ENCODE measurements around the gene ULK1. TPM values are rescaled to one million over a fixed set of nuclear protein-coding genes. Genes with fewer than 3 reads are reported as not detected.

Gene ULK1
- total and polyA plus RNA-seq, 2 of the 13 experiments (the other 11 are each of a cell fraction or from before 2014, with no cell fraction given) = 2.8 to 10.1 TPM

GRCh38 chr12:131894313-131894860 lies at the start of gene ULK1 (continued):
- TF ChIP-seq TBX3 (IDR thresholded peaks at IDR 0.05; ENCODE audit: borderline replicate concordance) = no peak
- TF ChIP-seq ZNF768 (CRISPR knock-in tag; IDR thresholded peaks at IDR 0.05) = peak; percentile 47; the same call in 1 of the 2 replicates
- TF ChIP-seq PHF5A (CRISPR knock-in tag; IDR thresholded peaks at IDR 0.05; ENCODE audit: low read depth, unreplicated experiment) = no peak
- TF ChIP-seq ZMYM2 (CRISPR knock-in tag; IDR thresholded peaks at IDR 0.05) = no peak
- peak; percentile 30 for TF ChIP-seq ZNF687 (CRISPR knock-in tag; IDR thresholded peaks at IDR 0.05)
- TF ChIP-seq RFX5 (IDR thresholded peaks at IDR 0.05; ENCODE audit: low read depth, low read length) = no peak
- TF ChIP-seq DRAP1 (CRISPR knock-in tag; IDR thresholded peaks at IDR 0.05) = no peak
- no peak for TF ChIP-seq RCOR2 (CRISPR knock-in tag; IDR thresholded peaks at IDR 0.05)
- TF ChIP-seq NR2F2 (IDR thresholded peaks at IDR 0.05; ENCODE audit: borderline replicate concordance, low read depth) = no peak
- no peak for TF ChIP-seq ZNF430 (CRISPR knock-in tag; IDR thresholded peaks at IDR 0.05)
- TF ChIP-seq RBFOX2 (IDR thresholded peaks at IDR 0.05; ENCODE audit: low read depth, low read length) = peak; percentile 86
- peak; percentile 41; the same call in 1 of the 2 replicates for TF ChIP-seq ARID4A (CRISPR knock-in tag; IDR thresholded peaks at IDR 0.05; ENCODE audit: borderline replicate concordance)
- TF ChIP-seq ARNT2 (CRISPR knock-in tag; IDR thresholded peaks at IDR 0.05; ENCODE audit: low read depth) = peak; percentile 20; the same call in 1 of the 2 replicates
- no peak for TF ChIP-seq TSC22D2 (CRISPR knock-in tag; IDR thresholded peaks at IDR 0.05; ENCODE audit: borderline replicate concordance)
- no peak for TF ChIP-seq BHLHE40 (IDR thresholded peaks at IDR 0.05; ENCODE audit: low read length)
- TF ChIP-seq SOX13 (IDR thresholded peaks at IDR 0.05) = no peak
- no peak for TF ChIP-seq SOX13 (CRISPR knock-in tag; conservative IDR thresholded peaks at IDR 0.05 in 1 of 2, IDR thresholded peaks at IDR 0.05 in 1 of 2)
- peak; percentile 92 for TF ChIP-seq ZSCAN29 (CRISPR knock-in tag; conservative IDR thresholded peaks at IDR 0.05)
- TF ChIP-seq HDAC1 (CRISPR knock-in tag; IDR thresholded peaks at IDR 0.05) = 0 out of 2 replicates have a peak, but pooled peaks have one; percentile 25
- no peak for TF ChIP-seq ZNF513 (CRISPR knock-in tag; conservative IDR thresholded peaks at IDR 0.05)
- TF ChIP-seq ZNF101 (CRISPR knock-in tag; IDR thresholded peaks at IDR 0.05; ENCODE audit: borderline replicate concordance, low read depth) = no peak

All from HepG2 (cell line).